Neural progenitor cell (in vitro differentiated cells): ENCODE measurements around the gene KRT9. TPM values are rescaled to one million over a fixed set of nuclear protein-coding genes. Genes with fewer than 3 reads are reported as not detected.

ENCODE experiments used
- DNase-seq: peaks from one replicate; pipeline ENCODE4 v3.0.0-alpha.2; 2016; ENCODE audit warnings: low spot score
- H2AFZ ChIP-seq: fragments of 200-600 bp; sonication (generic); replicated peaks from 2 replicates; pipeline ENCODE4 v1.6.1; 2016; ENCODE audit warnings: antibody characterized with exemption
- H3F3A ChIP-seq: fragments of 200-600 bp; sonication (generic); 2 replicates; pipeline ENCODE4 v1.6.1; 2016; ENCODE audit warnings: antibody characterized with exemption, low read depth
- H3K27ac ChIP-seq: fragments of 200-600 bp; sonication (generic); 2 replicates; pipeline ENCODE4 v1.5.1; 2016; ENCODE audit warnings: mild to moderate bottlenecking
- H3K27me3 ChIP-seq: fragments of 200-600 bp; sonication (generic); 2 replicates; pipeline ENCODE4 v1.6.1; 2016; ENCODE audit warnings: mild to moderate bottlenecking, moderate library complexity
- H3K36me3 ChIP-seq: fragments of 200-600 bp; sonication (generic); 2 replicates; pipeline ENCODE4 v1.5.1; 2016
- H3K4me1 ChIP-seq: fragments of 200-600 bp; sonication (generic); 2 replicates; pipeline ENCODE4 v1.6.1; 2016; ENCODE audit warnings: mixed run types
- H3K4me2 ChIP-seq: fragments of 200-600 bp; sonication (generic); 2 replicates; pipeline ENCODE4 v1.6.1; 2016
- H3K4me3 ChIP-seq: fragments of 200-600 bp; sonication (generic); 2 replicates; pipeline ENCODE4 v1.5.1; 2016
- H3K79me2 ChIP-seq: fragments of 200-600 bp; sonication (generic); 2 replicates; pipeline ENCODE4 v1.6.1; 2016; ENCODE audit warnings: low read depth
- H3K9ac ChIP-seq: fragments of 200-600 bp; sonication (generic); 2 replicates; pipeline ENCODE4 v1.6.1; 2016
- H3K9me3 ChIP-seq: fragments of 200-600 bp; sonication (generic); 2 replicates; pipeline ENCODE4 v1.5.1; 2016; ENCODE audit warnings: low read depth
- H4K20me1 ChIP-seq: fragments of 200-600 bp; sonication (generic); 2 replicates; pipeline ENCODE4 v1.6.1; 2016; ENCODE audit warnings: low read depth
- H3K27ac Mint-ChIP-seq: 3 replicates; pipeline ENCODE4 v1.8.0; 2021; ENCODE audit warnings: mixed read lengths
- H3K27me3 Mint-ChIP-seq: 2 replicates; pipeline ENCODE4 v1.8.0; 2022; ENCODE audit warnings: low read depth, mild to moderate bottlenecking, inconsistent platforms, moderate library complexity, mixed read lengths; ENCODE audit not compliant: insufficient read depth
- H3K36me3 Mint-ChIP-seq: 3 replicates; pipeline ENCODE4 v1.8.0; 2021; ENCODE audit warnings: mixed read lengths
- H3K4me1 Mint-ChIP-seq: 3 replicates; pipeline ENCODE4 v1.8.0; 2021; ENCODE audit warnings: mixed read lengths
- H3K4me3 Mint-ChIP-seq: 3 replicates; pipeline ENCODE4 v1.8.0; 2021; ENCODE audit warnings: mild to moderate bottlenecking, moderate library complexity, mixed read lengths
- H3K9me3 Mint-ChIP-seq: 3 replicates; pipeline ENCODE4 v1.8.0; 2020; ENCODE audit warnings: mixed read lengths
- EZH2 ChIP-seq: fragments of 200-600 bp; sonication (generic); IDR thresholded peaks from 2 replicates; pipeline ENCODE4 v1.6.1; 2017; ENCODE audit warnings: antibody characterized with exemption, mild to moderate bottlenecking, moderate library complexity
- EZH2phosphoT487 ChIP-seq: fragments of 200-600 bp; sonication (generic); IDR thresholded peaks from 2 replicates; pipeline ENCODE4 v1.6.1; 2017; ENCODE audit warnings: antibody characterized with exemption
- total RNA-seq: library from RNA; depleted of rRNA; stranded (reverse); fragments of >200 nt; gene quantifications from 2 replicates; pipeline ENCODE4 v1.2.3, GENCODE V29; 2015; ENCODE audit warnings: low replicate concordance
- TF ChIP-seq, protein P1 (sequence below): fragments of 200-600 bp; sonication (generic); IDR thresholded peaks from 2 replicates; pipeline ENCODE4 v1.5.1; 2017; ENCODE audit warnings: antibody characterized with exemption, mild to moderate bottlenecking

KRT9 gene
- total RNA-seq, 1 donor from 2014 or later, result not detected

DNA sequence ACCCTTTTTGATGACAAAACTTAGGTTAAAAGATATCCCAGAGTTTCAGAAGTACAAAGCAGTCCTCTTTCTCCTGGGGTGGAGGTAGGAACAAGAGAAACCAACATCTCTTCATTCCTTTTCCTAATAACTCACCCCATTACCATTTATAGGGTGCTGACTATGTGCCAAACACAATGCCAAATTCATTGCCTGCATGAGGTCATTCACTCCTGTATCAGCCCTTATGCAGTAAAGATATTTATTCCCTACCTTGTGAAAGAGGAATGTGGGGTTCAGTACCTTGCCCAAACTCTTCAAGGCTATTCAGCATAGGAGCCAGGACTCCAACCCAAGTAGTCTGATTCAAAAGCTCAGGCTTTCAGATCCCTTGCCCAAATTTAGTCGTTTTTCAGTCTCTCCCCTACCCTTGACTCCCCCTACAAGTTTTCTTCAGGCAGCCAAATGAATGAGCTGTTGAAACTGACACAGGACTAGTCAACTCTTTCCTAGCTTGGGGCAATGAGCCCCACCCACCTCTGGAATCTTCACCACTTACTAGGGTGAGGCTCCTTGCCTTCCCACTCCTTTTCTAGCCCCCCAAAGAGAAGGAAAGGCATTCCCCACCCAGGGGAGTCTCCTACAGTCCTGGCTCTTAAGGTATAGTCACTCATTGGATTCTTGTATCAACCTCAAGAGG lies 9.0 kb upstream of the KRT9 start:
- Histone ChIP-seq H3K4me2 (no peak overlapping the region), H3K4me3 (no peak overlapping the region), H3K36me3 (no peaks in the 10 kb centered on the region), H3K9me3 (no peaks in the 10 kb centered on the region), H3K27ac (no peak overlapping the region), H3F3A (no peaks in the 10 kb centered on the region), H3K4me1 (peaks cover 4% of the 10 kb centered on the region), H3K9ac (no peak overlapping the region), H3K79me2 (no peaks in the 10 kb centered on the region), H2AFZ (no peak overlapping the region), H3K27me3 (no peaks in the 10 kb centered on the region), H4K20me1 (no peaks in the 10 kb centered on the region)
- Mint-ChIP-seq H3K4me1 (no peaks in the 10 kb centered on the region), H3K36me3 (no peaks in the 10 kb centered on the region), H3K4me3 (no peak overlapping the region), H3K27me3 (peaks cover 11% of the 10 kb centered on the region), H3K27ac (no peak overlapping the region), H3K9me3 (peaks cover 3% of the 10 kb centered on the region)
- TF ChIP-seq, protein P1, sequence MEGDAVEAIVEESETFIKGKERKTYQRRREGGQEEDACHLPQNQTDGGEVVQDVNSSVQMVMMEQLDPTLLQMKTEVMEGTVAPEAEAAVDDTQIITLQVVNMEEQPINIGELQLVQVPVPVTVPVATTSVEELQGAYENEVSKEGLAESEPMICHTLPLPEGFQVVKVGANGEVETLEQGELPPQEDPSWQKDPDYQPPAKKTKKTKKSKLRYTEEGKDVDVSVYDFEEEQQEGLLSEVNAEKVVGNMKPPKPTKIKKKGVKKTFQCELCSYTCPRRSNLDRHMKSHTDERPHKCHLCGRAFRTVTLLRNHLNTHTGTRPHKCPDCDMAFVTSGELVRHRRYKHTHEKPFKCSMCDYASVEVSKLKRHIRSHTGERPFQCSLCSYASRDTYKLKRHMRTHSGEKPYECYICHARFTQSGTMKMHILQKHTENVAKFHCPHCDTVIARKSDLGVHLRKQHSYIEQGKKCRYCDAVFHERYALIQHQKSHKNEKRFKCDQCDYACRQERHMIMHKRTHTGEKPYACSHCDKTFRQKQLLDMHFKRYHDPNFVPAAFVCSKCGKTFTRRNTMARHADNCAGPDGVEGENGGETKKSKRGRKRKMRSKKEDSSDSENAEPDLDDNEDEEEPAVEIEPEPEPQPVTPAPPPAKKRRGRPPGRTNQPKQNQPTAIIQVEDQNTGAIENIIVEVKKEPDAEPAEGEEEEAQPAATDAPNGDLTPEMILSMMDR, result no peak
- TF ChIP-seq EZH2phosphoT487 (no peak), EZH2 (no peak)
- DNase-seq, result no peak

DNA sequence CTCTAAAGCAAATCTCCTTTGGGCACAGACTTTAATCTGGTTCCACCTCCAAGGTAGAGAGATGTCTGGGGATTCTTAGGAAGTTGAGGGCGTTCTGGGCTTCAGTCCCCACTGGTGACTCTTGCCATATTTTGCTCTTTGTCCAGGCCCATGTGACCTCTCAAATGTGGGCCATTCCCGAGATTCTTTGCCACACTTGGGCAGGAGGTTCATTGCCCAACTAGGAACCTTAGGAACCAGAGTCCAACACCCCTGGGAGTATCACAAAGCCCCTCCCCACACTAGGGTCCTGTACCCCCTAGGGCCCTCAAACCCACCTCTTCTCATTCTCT lies 8.4 kb upstream of the KRT9 start:
- Histone ChIP-seq H3K79me2 (no peaks in the 10 kb centered on the region), H3K27ac (no peak overlapping the region), H3K27me3 (no peaks in the 10 kb centered on the region), H4K20me1 (no peaks in the 10 kb centered on the region), H3K4me2 (no peak overlapping the region), H3K4me3 (no peak overlapping the region), H3K9ac (no peak overlapping the region), H3K36me3 (no peaks in the 10 kb centered on the region), H3K4me1 (peaks cover 4% of the 10 kb centered on the region), H2AFZ (peak overlapping the region; percentile 94), H3F3A (no peaks in the 10 kb centered on the region), H3K9me3 (no peaks in the 10 kb centered on the region)
- DNase-seq, result no peak
- Mint-ChIP-seq H3K36me3 (no peaks in the 10 kb centered on the region), H3K27ac (no peak overlapping the region), H3K4me3 (no peak overlapping the region), H3K9me3 (peaks cover 3% of the 10 kb centered on the region), H3K4me1 (no peaks in the 10 kb centered on the region), H3K27me3 (peaks cover 11% of the 10 kb centered on the region)
- TF ChIP-seq EZH2 (no peak), EZH2phosphoT487 (no peak)
- TF ChIP-seq, protein P1, result no peak

DNA sequence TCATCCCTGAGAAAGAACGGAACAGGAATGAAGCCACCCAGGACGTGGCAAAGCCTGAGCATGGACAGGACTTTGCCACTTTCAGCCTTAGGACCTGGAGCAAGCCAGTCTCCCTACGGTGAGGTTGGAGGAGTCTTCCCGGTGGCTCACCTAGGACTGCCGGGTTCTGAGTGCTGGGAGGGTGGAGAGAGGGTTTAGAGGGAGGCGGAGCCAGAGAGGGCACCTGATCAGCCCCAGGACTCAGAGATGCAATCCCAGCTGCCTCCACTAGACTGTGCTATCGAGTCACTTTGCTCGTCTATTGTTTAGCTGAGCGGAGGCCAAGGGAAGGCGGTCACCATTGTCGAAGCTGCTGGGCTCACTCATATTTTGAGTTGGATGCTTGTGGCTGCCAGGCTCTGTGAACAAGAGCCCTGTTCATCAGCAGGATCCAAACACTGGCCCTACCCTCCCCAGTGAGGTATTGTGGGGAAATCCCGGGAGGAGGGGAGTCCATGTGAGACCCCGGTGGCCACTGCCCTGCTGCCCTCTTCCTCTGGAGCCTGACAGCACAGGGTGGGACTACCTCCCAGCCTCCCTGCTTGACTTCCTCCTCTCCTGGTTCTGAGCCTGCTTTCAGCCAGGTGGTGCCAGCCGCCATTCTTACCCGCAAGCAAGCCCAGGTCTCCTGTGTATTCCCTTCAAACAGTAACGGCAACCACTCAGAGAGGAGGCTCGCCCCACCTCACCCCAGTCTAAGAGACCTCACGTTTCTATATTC lies 7.8 kb upstream of the KRT9 start:
- no peak overlapping the region for H3K4me3 ChIP-seq
- TF ChIP-seq, protein P1, result peak; percentile 76
- no peak for TF ChIP-seq EZH2
- Mint-ChIP-seq H3K27me3 (peaks cover 11% of the 10 kb centered on the region), H3K27ac (no peak overlapping the region), H3K4me1 (no peaks in the 10 kb centered on the region), H3K4me3 (peak overlapping the region; percentile 52), H3K9me3 (peaks cover 3% of the 10 kb centered on the region), H3K36me3 (no peaks in the 10 kb centered on the region)
- H2AFZ ChIP-seq, result peak overlapping the region; percentile 94
- H3K4me2 ChIP-seq, result peak overlapping the region; percentile 63
- no peaks in the 10 kb centered on the region for H4K20me1 ChIP-seq
- peak; percentile 91 for DNase-seq
- no peaks in the 10 kb centered on the region for H3K79me2 ChIP-seq
- no peaks in the 10 kb centered on the region for H3F3A ChIP-seq
- H3K36me3 ChIP-seq, result no peaks in the 10 kb centered on the region
- no peaks in the 10 kb centered on the region for H3K9me3 ChIP-seq
- H3K27me3 ChIP-seq, result no peaks in the 10 kb centered on the region
- H3K9ac ChIP-seq, result no peak overlapping the region
- peaks cover 4% of the 10 kb centered on the region for H3K4me1 ChIP-seq
- no peak overlapping the region for H3K27ac ChIP-seq
